Measurements from ENCODE around the gene CDS2.
"Not testable (repeated sequence)": the region's sequence is repeated elsewhere in the genome, so short reads cannot be mapped to it uniquely, and the experiment has no call there.

CDS2 gene

DNA sequence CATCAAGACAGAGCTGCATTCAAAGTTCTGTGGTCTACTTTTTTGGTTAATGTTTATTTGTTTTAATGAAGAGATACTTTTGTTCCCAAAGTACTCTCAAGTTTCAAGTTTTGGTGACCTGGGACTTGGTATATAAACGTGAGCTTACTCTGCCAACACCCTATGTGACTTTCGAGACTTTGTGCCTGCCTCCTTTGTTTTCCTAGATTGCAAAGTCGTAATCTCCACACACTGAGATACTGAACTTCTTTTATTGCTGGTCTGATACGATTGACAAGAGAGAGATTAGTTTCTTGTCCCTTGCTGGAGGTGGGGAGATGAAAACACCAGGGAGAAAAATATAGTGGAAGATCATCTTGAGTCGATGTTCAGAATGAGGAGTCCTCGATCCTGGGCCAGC is 34.9 kb upstream of the CDS2 start:
- H3K27ac ChIP-seq: no peak overlapping the region
- TF ChIP-seq, protein P1, sequence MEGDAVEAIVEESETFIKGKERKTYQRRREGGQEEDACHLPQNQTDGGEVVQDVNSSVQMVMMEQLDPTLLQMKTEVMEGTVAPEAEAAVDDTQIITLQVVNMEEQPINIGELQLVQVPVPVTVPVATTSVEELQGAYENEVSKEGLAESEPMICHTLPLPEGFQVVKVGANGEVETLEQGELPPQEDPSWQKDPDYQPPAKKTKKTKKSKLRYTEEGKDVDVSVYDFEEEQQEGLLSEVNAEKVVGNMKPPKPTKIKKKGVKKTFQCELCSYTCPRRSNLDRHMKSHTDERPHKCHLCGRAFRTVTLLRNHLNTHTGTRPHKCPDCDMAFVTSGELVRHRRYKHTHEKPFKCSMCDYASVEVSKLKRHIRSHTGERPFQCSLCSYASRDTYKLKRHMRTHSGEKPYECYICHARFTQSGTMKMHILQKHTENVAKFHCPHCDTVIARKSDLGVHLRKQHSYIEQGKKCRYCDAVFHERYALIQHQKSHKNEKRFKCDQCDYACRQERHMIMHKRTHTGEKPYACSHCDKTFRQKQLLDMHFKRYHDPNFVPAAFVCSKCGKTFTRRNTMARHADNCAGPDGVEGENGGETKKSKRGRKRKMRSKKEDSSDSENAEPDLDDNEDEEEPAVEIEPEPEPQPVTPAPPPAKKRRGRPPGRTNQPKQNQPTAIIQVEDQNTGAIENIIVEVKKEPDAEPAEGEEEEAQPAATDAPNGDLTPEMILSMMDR (IDR thresholded peaks at IDR 0.05): no peak
- TF ChIP-seq ZFX (IDR thresholded peaks at IDR 0.05; ENCODE audit: borderline replicate concordance): no peak

DNA sequence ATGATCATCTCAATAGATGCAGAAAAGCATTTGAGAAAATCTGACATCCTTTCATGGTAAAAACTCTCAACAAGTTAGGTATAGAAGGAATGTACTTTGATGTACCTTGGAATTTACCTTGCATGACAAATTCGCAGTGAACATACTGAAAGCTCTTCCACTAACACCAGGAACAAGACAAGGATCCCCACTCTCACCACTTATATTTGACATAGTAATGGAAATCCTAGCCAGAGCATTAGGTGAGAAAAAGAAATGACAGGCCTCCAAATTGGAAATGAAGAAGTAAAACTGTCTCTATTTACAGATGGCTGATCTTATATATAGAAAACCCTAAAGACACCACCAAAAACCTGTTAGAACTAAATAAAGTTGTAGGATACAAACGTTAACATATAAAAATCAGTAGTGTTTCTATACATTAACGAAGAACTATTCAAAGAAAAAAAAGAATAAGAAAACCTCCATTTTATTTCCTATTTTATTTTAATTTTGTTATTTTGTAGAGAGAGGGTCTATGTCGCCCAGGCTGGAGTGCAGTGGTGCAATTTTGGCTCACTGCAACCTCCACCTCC is 34.0 kb upstream of the CDS2 start:
- H3K27ac ChIP-seq: no peak overlapping the region

DNA sequence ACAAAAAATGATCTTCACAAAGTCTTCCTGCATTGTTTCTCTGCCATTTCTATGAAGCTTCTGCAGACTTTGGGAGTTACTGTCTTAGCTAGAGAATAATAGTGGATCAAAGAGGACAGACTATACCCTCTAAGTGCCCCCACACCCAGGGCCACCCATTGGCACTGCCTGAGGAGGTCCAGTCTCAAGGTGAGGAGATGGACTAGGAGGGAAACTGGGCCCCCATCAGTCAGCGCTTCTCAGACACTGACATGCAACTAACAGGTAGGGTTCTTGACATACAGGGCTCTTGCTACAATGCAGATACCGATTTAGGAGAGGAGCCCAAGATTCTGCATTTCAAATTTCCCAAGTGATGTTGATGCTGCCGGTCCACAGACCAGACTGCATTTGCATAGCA is 31.4 kb upstream of the CDS2 start:
- no peak for TF ChIP-seq ZFX (IDR thresholded peaks at IDR 0.05; ENCODE audit: borderline replicate concordance)
- TF ChIP-seq, protein P1 (IDR thresholded peaks at IDR 0.05): no peak
- no peak overlapping the region for H3K27ac ChIP-seq

More for the DNA sequence above, 34.0 kb upstream of the CDS2 start:
- no peak for TF ChIP-seq ZFX (IDR thresholded peaks at IDR 0.05; ENCODE audit: borderline replicate concordance)
- TF ChIP-seq, protein P1 (IDR thresholded peaks at IDR 0.05): no peak

DNA sequence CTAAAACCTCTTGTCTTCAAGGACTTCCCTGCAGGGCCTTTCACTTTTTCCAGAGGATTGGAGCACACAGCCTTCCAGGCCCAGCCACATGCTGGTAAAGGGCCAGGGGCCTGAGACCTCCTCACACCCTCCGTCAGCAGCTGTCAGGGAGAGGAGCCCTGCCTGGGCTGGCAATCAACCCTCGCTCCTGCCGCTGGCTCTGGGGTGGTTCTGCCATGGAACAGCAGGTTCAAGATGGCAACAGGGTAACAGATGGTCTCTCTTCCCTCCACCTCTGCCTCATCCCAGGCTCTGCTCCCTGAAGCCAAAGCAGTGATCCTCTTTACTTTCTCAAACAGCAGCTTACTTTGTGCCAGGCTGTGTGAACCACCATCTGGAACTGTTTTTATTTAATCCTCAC is 30.9 kb upstream of the CDS2 start:
- TF ChIP-seq, protein P1 (IDR thresholded peaks at IDR 0.05): no peak
- TF ChIP-seq ZFX (IDR thresholded peaks at IDR 0.05; ENCODE audit: borderline replicate concordance): no peak
- no peak overlapping the region for H3K27ac ChIP-seq

DNA sequence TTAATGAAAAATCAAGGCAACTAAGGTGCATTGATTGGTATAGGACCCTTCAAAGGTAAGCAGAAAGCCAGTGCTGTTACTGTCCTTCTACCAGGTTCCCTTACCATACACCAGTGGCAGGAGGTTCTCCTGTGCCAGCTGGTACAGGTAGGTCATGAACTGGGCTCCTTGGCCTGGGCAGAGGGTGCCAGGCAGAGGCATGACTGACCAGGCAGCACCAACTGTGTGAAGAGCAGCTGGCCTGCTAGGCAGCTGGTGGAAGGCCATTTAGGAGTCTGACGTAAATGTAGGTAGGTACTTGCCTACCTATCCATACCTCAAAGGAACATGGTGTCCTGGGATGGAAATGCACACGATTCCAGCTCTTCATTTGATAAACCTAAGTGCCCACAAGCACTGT is 30.3 kb upstream of the CDS2 start:
- no peak for TF ChIP-seq ZFX (IDR thresholded peaks at IDR 0.05; ENCODE audit: borderline replicate concordance)
- TF ChIP-seq, protein P1 (IDR thresholded peaks at IDR 0.05): no peak
- H3K27ac ChIP-seq: no peak overlapping the region

DNA sequence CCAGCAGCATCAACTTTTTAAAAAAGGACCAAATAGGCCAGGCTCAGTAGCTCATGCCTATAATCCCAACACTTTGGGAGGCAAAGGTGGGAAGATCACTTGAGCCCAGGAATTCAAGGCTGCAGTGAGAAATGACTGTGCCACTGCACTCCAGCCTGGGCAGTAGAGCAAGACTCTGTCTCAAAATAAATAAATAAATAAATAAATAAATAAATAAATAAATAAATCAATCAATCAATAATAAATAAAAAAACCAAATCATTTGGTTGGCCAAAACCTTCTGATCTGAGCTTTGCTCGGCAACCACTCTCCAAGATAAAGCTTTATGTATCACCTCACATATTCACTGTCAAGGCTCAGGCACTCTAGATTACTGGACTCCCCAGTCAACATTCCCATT is 27.8 kb upstream of the CDS2 start:
- not testable (repeated sequence) for H3K27ac ChIP-seq

DNA sequence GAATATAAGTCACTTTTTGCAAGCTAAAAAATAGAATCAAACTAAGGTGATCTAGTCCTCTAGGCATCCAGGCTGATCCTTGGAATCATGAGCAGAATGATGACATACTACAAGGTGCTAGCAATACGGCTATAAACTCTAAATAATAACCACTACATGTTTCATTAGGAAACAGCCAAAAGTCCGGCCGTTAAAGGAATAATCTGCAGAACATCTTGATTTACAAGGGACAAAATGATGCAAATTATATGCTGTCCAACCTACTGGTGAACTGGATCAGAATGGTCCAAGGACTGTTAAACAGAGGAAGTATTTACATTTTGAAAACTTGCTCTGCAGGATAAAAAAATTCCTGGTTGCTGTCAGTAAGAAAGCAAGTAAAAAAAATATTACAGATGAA is 26.9 kb upstream of the CDS2 start:
- not testable (repeated sequence) for H3K27ac ChIP-seq

DNA sequence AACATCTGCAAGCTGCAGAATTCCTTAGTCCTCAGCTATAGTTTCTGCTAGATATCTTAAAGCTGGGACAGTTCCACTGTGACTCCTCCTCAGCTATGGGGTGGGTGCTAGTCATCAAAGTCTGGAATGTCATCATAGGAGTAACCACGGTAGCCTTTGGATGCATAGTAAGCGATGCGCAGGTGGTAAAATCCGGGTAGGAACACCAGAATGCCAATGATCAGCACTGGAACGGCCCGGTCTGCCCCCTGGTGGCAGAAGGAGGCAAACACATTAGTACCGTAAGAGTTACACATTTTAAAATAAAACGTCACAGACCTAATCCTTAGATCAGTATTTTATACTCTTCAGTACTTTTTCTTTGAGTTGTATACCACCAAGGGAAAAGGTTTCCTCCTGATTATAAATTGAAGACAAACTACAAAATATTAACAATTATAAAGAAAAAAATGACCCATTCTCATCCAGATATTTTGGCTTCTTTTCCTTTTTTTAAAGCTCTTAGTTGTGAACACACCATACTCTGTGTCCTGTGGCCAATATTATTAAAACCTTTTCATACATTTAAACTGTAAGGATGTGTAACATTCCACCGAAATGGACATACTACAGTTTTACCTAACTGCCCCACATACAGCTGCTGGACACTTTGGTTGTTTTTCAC is 26.0 kb upstream of the CDS2 start:
- TF ChIP-seq ZFX (IDR thresholded peaks at IDR 0.05; ENCODE audit: borderline replicate concordance): no peak
- TF ChIP-seq, protein P1 (IDR thresholded peaks at IDR 0.05): peak; percentile 94
- no peak overlapping the region for H3K27ac ChIP-seq

All from 22Rv1 (cell line).